Activated CD4-positive, alpha-beta T cell treated with anti-CD3 and anti-CD28 coated beads, Interleukin-10, Interleukin-2, amounts not matched to agents 100 ng/mL and 50 ng/mL, durations not matched to agents 16 hours and 8 hours (primary cell): ENCODE results near the gene ANXA6.
A peak's percentile ranks its signal among the peaks of the same experiment; 100 is the strongest.

Experiments
- DNase-seq: peaks from one replicate; pipeline ENCODE4 v3.0.0-alpha.2; 2020

ANXA6 gene

DNA sequence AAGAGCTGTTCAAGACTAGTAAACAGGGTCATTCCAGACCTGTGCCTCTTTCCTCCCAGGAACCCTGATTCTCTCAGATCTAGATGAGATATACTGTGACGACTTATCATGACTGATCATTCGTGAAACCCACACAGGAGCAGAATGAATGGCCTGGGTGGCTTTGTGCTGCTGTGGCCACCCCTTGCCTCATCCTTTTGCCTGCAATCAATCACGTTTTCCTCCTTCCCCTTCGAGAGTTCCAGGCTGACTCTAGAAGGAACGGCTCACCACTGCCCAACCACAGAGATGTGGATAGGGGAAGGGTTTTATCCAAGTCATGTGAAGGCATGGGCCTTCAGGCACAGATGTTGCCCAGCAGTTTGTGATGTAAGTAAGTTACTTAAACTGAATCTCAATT lies 5.8 kb downstream of the ANXA6 start:
- DNase-seq: peak; percentile 93

DNA sequence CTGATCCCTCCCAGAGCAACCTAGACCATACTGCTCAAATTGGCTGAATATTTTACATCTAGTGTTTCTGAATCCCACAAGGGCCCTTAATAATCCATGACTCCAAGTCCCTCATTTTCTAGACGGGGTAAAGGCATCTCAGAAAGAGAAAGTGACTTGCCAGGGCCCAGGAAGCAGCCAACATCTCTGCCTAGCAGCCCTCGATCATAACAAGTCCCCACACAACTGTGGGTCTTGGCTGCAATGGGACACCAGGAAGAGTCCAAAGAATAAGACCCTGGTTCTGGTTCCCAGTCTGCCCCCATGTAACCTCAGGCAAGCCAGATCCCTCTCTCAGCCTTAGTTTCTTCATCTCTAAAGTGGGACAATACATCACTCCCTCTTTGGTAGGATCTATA lies 6.3 kb downstream of the ANXA6 start:
- DNase-seq: no peak

DNA sequence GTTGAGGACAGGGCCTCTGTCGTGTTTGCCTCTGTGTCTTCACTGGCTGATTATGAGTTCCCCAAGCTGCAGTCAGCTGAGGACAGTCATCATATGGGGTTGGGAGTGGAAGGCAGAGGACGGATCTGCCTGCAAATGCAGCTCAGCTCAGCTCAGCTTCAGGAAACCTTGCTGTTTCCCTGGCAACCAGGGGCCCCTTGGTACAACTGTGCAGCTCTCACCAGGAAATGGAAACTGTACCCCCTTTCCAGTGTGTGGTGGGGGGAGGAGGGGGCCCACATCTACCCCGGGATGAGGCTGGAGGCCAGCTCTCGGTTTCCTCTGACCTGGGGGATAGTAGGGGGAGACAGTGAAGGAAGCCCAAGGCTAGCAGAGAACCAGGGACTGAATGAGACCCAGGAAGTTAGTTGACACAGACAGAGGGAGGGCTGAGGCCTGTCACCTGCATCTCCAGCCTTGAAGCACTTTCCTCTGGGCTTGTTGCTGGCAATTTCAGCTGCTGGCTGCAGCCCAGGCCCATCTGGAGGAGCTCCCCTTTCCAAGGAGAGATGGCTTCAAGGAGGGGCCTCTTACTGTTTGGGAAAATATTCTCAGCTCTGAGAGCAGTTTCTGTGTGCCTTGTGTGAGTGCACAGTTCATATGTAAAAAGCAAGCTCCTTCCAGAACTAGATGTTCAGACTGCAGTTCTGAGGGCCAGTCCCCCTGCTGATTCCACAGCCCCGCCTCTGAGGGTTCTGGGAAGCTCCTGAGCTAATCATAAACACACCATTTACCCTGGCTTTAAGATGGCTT lies 6.9 kb downstream of the ANXA6 start:
- DNase-seq: peak; percentile 91

DNA sequence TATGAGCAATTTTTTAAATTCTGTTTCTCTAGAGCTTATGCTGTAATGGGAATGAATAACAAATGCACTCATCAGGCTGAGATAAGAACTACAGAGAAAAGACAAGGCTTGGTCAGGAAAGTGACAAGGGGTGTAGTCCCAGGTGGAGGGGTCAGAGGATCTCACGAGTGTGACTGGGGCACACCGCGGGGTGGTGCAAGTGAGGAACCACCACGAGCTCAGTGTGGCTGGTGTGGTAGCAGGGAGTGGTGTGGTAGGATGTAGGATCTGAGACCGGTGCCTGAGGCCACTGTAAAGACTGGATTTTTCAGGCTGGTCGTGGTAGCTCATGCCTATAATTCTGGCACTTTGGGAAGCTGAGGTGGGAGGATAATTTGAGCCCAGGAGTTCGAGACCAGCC lies 9.0 kb downstream of the ANXA6 start:
- peak; percentile 40 for DNase-seq

GRCh38 chr5:151147033-151147432 lies 10.5 kb downstream of the ANXA6 start:
- DNase-seq: no peak

- no peak for DNase-seq
Observed at GRCh38 chr5:151146061-151146460, 11.5 kb downstream of the ANXA6 start.

GRCh38 chr5:151144922-151145321 lies 12.7 kb downstream of the ANXA6 start:
- no peak for DNase-seq

DNA sequence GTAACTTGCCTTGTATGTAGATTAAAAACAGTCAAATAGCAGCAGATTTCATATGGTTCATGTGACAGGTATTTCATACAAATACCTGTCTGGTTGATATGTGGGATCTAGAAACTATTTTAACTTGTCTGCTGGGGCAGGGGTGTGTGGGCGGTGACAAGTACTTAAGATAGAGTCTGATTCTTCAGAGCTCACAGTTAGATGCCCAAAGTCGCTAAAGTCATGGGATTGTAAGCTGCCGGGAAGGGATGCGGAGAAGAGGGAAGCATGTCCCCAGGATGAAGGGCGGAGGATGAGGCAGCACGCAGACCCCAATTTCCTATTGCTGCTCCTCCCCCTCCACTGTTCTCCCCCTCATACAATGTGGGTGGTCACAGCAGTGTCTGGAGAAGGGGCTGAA lies 13.3 kb downstream of the ANXA6 start:
- DNase-seq: no peak

DNA sequence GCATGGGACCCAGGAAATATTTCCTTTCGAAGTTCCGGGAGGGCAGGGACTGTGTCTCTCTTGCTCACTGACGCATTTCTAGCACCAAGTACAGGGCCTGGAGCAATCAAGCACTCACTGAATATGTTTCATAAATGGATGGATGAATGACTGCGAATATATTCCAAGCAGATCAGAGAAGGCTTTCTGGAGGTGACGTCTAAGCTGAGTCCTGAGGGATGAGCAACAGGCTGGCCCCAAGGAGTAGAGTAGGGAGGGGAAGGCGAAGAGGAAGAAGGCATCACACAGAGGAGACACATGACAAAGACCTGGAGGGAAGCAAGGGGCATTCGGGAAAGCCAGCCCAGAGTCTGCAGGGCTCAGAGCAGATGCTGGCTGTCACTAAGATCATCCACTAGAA lies 13.9 kb downstream of the ANXA6 start:
- no peak for DNase-seq

GRCh38 chr5:151142933-151143332 lies 14.6 kb downstream of the ANXA6 start:
- DNase-seq: no peak

- peak; percentile 79 for DNase-seq
Observed at GRCh38 chr5:151141535-151141934, 16.0 kb downstream of the ANXA6 start.

- no peak for DNase-seq
Observed at GRCh38 chr5:151140686-151141459, 16.7 kb downstream of the ANXA6 start.

- no peak for DNase-seq
Observed at GRCh38 chr5:151139646-151140045, 17.9 kb downstream of the ANXA6 start.

DNA sequence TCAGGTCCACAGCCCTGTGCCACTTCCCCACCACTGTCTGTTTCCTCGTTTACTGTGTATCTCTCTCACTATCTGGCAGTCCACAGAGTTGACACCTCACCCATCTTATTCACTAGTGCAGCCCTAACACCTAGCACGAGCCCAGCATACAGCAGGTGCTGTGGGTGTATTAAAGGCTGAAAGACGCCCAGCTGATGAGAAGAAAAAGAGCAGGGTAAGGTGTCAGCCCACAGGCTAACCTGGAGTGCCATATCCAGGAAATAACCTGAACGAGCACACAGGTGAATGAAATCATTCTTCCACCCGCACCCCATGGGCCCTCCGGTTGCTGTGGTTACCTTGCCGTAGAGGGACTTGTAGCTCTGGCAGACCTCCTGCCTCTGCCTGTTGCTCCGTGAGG lies 18.6 kb downstream of the ANXA6 start:
- DNase-seq: no peak

DNA sequence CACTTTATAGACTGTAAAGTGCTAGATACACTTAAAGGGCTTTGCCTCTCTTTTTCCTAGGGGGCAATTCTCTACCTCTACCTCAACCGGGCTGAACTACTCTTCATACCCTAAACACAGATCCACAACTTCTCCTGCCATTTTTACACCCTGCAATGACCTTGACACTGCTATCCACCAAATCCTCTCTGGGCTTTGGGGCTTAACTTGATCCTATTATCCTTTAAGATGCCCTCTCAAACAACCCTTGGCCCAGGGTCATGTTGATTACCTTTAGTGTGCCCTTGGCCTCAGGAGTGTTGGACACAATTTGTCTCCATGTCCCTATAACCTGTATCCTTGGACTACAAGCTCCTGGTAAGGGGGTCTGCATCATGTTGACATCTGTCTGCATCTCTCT lies 19.5 kb downstream of the ANXA6 start:
- DNase-seq: no peak

DNA sequence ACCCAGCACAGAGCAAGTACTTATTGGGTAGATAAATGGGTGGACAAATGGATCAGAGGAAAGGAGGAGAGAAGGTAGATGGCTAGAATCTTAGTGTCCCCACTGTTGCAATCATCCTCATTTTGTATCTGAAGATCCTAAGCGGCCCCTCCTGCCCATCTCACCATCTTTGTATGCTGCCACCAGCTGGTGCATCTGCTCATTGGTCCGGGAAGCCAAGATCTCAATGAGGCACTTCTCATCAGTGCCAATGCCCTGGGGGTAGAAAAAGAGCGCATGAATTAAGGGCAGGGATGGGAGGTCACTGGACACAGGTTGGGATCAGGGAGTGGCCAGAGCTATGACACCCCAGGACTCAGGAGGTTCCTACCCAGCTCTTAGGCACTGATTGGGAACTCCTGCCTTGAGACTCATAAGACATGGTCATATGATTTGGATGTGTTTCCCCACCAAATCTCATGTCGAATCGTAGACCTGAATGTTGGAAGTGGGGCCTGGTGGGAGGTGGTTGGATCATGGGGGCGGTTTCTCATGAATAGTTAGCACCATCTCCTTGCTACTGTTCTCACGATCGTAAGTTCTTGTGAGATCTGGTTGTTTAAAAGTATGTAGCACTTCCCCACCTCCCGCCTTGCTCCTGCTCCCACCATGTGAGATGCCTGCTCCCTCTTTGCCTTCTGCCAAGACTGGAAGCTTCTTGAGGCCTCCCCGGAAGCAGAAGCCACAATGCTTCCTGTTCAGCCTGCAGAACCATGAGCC lies 20.3 kb downstream of the ANXA6 start:
- DNase-seq: no peak

GRCh38 chr5:151134228-151134627 lies 23.4 kb downstream of the ANXA6 start:
- no peak for DNase-seq

- DNase-seq: no peak
Observed at GRCh38 chr5:151132963-151133362, 24.6 kb downstream of the ANXA6 start.

DNA sequence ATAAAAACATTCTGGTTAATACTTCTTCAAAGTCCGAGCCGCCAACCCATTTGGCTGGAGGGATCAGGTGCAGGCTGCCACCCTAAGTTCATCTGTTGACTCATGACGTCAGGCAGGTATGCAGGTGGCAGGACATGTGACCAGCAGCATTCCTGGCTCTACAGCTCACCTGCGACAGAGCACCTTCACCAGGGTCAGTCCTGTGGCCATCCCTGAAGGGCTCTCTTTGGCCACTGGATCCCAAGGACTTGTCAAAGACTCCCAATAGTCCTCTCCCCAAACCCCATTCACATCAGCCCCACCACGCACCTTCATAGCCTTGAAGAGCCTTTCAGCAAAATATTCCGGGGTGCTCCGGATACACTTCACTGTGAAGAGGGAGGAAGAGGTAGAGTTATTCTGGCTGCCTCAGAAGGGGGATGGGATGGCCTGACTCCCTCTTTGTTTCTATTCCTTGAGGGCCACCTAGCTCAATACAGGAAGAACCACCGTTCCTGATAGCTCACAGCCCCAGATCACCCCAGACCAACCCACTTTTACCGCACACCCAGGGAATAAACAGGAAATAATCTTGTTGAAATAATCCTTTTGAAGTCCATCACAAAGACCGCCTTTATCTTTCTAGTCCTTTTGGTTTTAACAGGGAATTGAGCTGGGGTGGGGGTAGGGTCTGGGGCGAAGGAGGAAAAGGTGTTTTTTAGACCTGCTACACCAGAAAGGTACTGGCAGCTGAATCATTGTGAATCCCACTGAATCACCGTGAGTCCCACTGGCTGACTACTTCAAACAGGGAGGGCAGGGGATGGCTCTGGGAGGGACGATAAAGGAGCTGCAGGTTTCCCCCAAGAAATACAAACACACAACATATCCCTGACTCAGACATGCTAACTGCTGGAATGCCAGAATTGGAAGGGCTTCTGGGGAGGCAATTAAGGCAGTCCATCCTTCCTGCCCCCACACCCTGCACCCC lies 26.4 kb downstream of the ANXA6 start:
- DNase-seq: no peak

- no peak for DNase-seq
Observed at GRCh38 chr5:151130235-151130921, 27.2 kb downstream of the ANXA6 start.

GRCh38 chr5:151128817-151129216 lies 28.8 kb downstream of the ANXA6 start:
- no peak for DNase-seq

- DNase-seq: no peak
Observed at GRCh38 chr5:151127926-151128325, 29.7 kb downstream of the ANXA6 start.
